Astrocyte of the cerebellum (primary cell): ENCODE measurements around the gene DLGAP1.
A peak's percentile ranks its signal among the peaks of the same experiment; 100 is the strongest.

Source experiments
- DNase-seq: peaks from one replicate; pipeline ENCODE4 v3.0.0-alpha.2; 2011; ENCODE audit warnings: low read depth
- H3K4me3 ChIP-seq: 2 replicates; pipeline ENCODE4 v1.5.1; 2011; ENCODE audit warnings: mild to moderate bottlenecking, low read depth, low read length, moderate library complexity
- CTCF ChIP-seq: IDR thresholded peaks from 2 replicates; pipeline ENCODE4 v1.5.1; 2012; ENCODE audit warnings: low read length, low read depth, moderate library complexity, mild to moderate bottlenecking; ENCODE audit errors: missing control alignments
- in situ Hi-C: cut with HindIII; loops from 2 replicates; pipeline ENCODE4 v1.10.0; 2017; ENCODE audit warnings: low sequenced_read_pairs

Gene DLGAP1

DNA sequence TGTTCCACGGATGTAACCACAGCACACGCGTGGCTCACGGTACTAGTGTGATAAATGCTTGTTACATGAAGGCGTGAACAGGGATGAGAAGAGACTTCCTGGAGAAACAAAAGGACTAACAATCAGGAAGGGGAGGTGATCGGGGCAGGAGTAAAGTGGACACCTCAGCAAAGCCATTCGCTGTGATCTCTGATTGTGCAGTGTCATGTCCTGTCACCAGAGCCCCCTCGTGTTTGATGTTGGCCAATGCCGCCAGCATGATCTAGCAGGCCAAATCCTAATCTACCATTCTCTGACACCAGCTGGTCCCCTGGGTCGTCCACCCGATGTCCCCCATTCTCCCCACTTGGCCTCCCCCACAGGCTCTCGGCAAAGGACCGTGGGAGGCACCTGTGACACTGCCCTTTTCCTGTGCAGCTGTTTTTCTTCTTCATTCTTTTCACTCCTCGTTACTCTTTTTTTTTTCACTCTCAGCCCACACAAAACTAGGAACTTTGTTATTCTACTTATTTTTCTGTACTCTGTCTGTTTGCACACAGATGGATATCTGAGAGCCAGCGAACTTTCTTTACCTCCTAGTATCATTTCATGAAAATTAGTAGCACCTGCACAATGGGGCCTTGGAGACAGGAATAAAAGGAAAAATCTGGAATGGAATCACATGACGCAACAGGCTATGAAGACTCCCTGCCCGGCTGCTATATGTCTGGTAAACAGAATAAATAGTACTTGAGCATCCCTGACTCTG is 858.3 kb downstream of the DLGAP1 start:
- in situ Hi-C loops = no loop called here
- TF ChIP-seq CTCF = peak; percentile 19
- no peak for DNase-seq
- no peak overlapping the region for H3K4me3 ChIP-seq

GRCh38 chr18:3596324-3596636 is 858.8 kb downstream of the DLGAP1 start:
- in situ Hi-C loops = no loop called here
- DNase-seq = no peak
- TF ChIP-seq CTCF = no peak
- no peak overlapping the region for H3K4me3 ChIP-seq

DNA sequence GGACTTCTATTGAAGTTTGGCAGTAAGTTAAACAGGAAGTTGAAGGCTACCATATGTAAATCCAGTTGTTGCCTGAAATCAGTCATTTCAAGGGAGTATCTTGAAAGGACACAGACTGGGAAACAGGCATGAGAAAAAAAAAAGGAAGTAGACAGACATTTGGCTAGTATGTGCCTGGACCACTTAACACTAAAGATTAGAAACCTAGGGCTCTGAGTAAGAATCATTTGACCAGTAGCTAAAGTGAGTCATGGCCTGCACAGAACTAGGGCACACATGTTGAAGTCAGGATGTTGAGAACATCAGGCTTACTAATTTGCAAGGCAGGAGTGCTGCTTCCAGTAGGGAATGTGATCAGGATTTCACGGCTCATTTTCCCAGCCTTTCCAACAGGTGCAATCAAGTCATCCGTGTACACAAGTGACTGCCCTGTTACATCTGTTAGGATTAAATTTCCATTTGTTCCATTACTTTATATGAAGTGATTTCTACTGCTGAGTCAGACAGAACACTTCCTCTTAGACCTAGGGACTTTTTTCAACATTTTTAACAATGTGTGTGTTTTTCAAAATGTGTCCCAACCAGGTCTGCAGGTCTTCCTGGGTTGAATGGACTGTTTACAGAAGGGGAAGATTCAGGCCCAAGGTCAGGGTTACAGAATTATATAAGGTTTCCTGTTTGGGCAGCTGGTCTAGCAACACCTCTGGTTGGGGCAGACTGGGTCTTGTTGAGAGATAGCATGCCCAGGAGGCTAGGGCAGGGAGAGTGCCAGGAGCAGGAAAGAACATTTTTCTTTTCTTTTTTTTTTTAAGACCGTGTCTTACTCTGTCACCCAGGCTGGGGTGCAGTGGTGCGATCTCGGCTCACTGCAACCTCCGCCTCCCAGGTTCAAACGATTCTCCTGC is 859.5 kb downstream of the DLGAP1 start:
- H3K4me3 ChIP-seq = peak overlapping the region; percentile 34
- TF ChIP-seq CTCF = no peak
- in situ Hi-C loops = no loop called here
- DNase-seq = peak; percentile 84

DNA sequence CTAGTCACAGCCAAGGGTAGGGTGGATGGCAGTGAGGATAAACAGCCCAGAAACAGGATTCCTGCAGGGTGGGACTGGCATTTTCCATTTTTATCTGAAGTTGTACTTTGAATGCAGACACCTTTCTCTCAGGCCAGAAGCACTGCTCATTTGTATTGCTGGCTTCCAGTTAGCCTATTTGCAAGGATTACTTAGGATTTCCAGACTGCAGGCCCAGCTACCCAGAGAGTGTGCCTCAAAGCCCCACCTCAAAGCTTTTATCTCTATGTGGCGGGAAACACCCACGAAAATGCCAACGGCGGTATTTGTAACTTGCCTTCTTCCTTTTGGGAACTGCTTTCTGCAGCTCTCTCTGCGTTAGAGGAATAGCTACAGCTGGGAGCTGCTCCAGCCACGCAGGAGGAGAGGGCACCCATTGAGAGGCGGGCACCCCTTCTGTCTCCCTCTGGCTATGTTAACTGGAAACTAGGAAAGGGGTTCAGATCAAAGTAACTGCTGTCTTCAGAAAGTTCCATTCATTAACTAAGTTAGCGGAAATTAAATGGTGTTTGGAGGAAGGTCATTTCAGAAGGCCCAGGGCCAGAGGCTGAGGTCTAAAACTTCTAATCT is 860.2 kb downstream of the DLGAP1 start:
- H3K4me3 ChIP-seq = peak overlapping the region; percentile 34
- in situ Hi-C loops = no loop called here
- TF ChIP-seq CTCF = no peak
- no peak for DNase-seq

DNA sequence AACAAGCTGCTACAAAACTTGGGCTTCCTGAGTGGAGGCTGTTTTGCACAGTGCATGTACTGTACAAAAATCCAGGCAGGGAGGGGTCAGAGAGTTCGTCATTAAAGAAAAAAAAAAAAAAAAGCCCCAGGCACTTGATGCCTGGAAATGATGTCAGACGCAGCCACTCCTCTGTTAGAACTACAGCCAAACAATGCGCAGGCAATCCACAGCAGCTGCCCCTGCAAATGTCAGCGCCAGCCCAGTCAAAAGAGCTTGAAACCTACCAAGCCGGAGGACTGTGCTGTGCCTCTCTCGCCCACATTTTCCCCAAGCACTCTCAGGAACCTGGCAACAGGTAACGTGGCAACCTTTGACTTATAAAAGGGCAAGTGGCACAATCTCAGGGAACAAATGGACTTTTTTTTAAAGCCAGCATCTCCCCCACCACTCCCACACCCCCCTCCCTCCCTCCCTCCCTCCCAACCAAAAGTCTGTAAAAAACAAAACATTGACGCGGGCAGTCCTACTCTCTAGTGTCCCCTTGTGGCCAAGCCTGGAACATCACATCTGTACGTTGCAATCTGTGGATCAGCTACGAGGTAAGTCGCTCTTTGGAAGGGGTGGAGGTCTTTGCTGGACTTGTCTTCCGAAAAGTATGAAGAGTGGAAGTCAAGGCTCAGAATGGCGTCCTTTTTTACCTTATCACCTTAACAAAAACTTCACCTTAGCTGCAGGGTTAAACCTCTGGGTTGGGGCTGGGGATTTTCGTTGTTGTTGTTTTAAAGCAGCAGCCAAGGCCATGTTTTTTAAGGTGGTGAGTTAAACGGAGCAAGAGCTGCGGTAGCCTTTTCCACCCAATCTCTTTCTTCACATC is 861.0 kb downstream of the DLGAP1 start:
- in situ Hi-C loops = no loop called here
- peak overlapping the region; percentile 34 for H3K4me3 ChIP-seq
- DNase-seq = peak; percentile 94
- TF ChIP-seq CTCF = peak; percentile 89
